Upper lobe of right lung (tissue), 1 donor: ENCODE measurements around the gene FGF22. TPM values are rescaled to one million over a fixed set of nuclear protein-coding genes. Genes with fewer than 3 reads are reported as not detected.
"Not testable (repeated sequence)": the region's sequence is repeated elsewhere in the genome, so short reads cannot be mapped to it uniquely, and the experiment has no call there.

Experiments
- ATAC-seq: fragments of 200-7000 bp; cut with Tn5 transposase; one replicate; pipeline ENCODE4 v1.9.1; 2020; ENCODE audit warnings: mild to moderate bottlenecking, moderate library complexity
- DNase-seq: peaks from one replicate; pipeline ENCODE4 v3.0.0-alpha.2; 2020
- H3K27ac ChIP-seq: fragments of 200-600 bp; one replicate; pipeline ENCODE4 v1.8.0; 2022
- H3K27me3 ChIP-seq: fragments of 200-600 bp; one replicate; pipeline ENCODE4 v1.8.0; 2022; ENCODE audit warnings: mild to moderate bottlenecking
- H3K36me3 ChIP-seq: fragments of 200-600 bp; one replicate; pipeline ENCODE4 v1.8.0; 2022
- H3K4me1 ChIP-seq: fragments of 200-600 bp; one replicate; pipeline ENCODE4 v1.8.0; 2022
- H3K4me3 ChIP-seq: fragments of 200-600 bp; one replicate; pipeline ENCODE4 v1.8.0; 2022; ENCODE audit warnings: mild to moderate bottlenecking
- H3K9me3 ChIP-seq: fragments of 200-600 bp; one replicate; pipeline ENCODE4 v1.8.0; 2022
- intact Hi-C: fragments of 100-400 bp; cut with DNase I; formaldehyde crosslinking; loops from one replicate; pipeline ENCODE4 v1.11.0; 2022
- total RNA-seq: library from RNA; stranded (reverse); fragmentation: NEBNext Ultra II Directional; extraction: Animal tissue kit (Norgen Biotek cat#: 25700); gene quantifications from one replicate; pipeline ENCODE4 v1.2.1, GENCODE V29; 2021
- TF ChIP-seq, protein P1 (sequence below): fragments of 200-600 bp; IDR thresholded peaks from one replicate; pipeline ENCODE4 v1.8.0; 2022; ENCODE audit warnings: antibody characterized with exemption
- donor health status: DM: no; HTN: yes; CAD: no; lungs with severe emphysema.

Gene FGF22
- total RNA-seq, 1 donor from 2014 or later, result 0.52 TPM

DNA sequence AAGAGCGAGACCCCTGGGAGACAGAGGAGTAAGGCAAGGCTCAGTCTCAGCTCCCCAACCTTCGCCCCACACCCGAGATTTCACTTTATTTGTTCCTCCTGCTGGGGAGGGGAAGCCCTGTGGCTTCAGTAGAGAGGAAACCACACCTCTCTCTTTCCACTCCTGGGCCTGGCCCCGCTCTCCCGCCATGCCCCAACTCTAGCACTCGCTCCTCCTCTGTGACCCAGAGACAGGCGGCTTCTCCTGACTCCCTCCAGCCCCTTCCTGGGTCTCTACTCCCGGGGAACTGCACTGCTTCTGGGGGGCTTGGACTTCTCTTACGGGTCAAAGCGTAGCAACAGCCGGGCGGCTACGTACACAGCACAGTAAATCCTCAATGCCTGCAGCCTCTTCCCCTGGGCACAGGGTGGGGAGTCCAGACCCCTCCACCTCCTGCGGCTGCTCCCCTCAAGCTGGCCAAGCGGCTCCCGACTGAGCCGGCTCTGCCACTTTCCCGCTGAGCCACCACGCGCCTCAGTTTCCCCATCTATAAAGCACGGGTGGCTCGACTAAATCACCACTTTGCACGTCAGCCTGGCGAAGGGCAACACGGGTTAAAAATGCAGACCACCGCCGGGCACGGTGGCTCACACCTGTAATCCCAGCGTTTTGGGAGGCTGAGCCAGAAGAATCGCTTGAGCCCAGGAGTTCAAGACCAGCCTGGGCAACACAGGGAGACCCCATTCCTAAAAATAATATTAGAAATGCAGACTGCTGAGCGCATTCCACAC lies 21.9 kb downstream of the FGF22 start:
- Histone ChIP-seq H3K9me3 (no peaks in the 10 kb centered on the region), H3K4me1 (peaks cover 60% of the 10 kb centered on the region), H3K4me3 (peak overlapping the region; percentile 92), H3K36me3 (no peaks in the 10 kb centered on the region), H3K27ac (peak overlapping the region; percentile 87), H3K27me3 (no peaks in the 10 kb centered on the region)
- intact Hi-C loops, result no loop called here
- ATAC-seq (peak; percentile 21), DNase-seq (no peak)
- TF ChIP-seq, protein P1, sequence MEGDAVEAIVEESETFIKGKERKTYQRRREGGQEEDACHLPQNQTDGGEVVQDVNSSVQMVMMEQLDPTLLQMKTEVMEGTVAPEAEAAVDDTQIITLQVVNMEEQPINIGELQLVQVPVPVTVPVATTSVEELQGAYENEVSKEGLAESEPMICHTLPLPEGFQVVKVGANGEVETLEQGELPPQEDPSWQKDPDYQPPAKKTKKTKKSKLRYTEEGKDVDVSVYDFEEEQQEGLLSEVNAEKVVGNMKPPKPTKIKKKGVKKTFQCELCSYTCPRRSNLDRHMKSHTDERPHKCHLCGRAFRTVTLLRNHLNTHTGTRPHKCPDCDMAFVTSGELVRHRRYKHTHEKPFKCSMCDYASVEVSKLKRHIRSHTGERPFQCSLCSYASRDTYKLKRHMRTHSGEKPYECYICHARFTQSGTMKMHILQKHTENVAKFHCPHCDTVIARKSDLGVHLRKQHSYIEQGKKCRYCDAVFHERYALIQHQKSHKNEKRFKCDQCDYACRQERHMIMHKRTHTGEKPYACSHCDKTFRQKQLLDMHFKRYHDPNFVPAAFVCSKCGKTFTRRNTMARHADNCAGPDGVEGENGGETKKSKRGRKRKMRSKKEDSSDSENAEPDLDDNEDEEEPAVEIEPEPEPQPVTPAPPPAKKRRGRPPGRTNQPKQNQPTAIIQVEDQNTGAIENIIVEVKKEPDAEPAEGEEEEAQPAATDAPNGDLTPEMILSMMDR, result no peak

GRCh38 chr19:662207-662961 lies 22.7 kb downstream of the FGF22 start:
- TF ChIP-seq, protein P1, result no peak
- H3K36me3 ChIP-seq, result no peaks in the 10 kb centered on the region
- DNase-seq (peak; percentile 84), ATAC-seq (peak; percentile 7)
- no peaks in the 10 kb centered on the region for H3K27me3 ChIP-seq
- intact Hi-C loops, result no loop called here
- H3K4me1 ChIP-seq, result peaks cover 60% of the 10 kb centered on the region
- peak overlapping the region; percentile 87 for H3K27ac ChIP-seq
- H3K9me3 ChIP-seq, result no peaks in the 10 kb centered on the region
- H3K4me3 ChIP-seq, result peak overlapping the region; percentile 92

GRCh38 chr19:662962-663681 lies 23.4 kb downstream of the FGF22 start, which contains the start of gene RNF126:
Gene RNF126 (minus strand): TSS chr19:663214. CDS start chr19:663121, 93 bp downstream.
- TF ChIP-seq, protein P1, result no peak
- no peaks in the 10 kb centered on the region for H3K9me3 ChIP-seq
- peak; percentile 96 for DNase-seq
- peak; percentile 90 for ATAC-seq
- H3K36me3 ChIP-seq, result no peaks in the 10 kb centered on the region
- H3K4me1 ChIP-seq, result peaks cover 57% of the 10 kb centered on the region
- H3K4me3 ChIP-seq, result peak within 1 kb of the TSS; percentile 92
- intact Hi-C loops, result no loop called here
- peak within 1 kb of the TSS; percentile 89 for H3K27ac ChIP-seq
- H3K27me3 ChIP-seq, result no peaks in the 10 kb centered on the region

GRCh38 chr19:663682-664117 lies 24.0 kb downstream of the FGF22 start:
- no peaks in the 10 kb centered on the region for H3K9me3 ChIP-seq
- H3K27me3 ChIP-seq, result no peaks in the 10 kb centered on the region
- DNase-seq (no peak), ATAC-seq (no peak)
- peaks cover 52% of the 10 kb centered on the region for H3K4me1 ChIP-seq
- TF ChIP-seq, protein P1, result no peak
- intact Hi-C loops, result loop anchor here (2.0 kb wide), 1 partner anchor 71 kb away; no protein-coding TSS in a partner anchor
- H3K27ac ChIP-seq, result peak overlapping the region; percentile 89
- H3K4me3 ChIP-seq, result peak overlapping the region; percentile 92
- no peaks in the 10 kb centered on the region for H3K36me3 ChIP-seq

DNA sequence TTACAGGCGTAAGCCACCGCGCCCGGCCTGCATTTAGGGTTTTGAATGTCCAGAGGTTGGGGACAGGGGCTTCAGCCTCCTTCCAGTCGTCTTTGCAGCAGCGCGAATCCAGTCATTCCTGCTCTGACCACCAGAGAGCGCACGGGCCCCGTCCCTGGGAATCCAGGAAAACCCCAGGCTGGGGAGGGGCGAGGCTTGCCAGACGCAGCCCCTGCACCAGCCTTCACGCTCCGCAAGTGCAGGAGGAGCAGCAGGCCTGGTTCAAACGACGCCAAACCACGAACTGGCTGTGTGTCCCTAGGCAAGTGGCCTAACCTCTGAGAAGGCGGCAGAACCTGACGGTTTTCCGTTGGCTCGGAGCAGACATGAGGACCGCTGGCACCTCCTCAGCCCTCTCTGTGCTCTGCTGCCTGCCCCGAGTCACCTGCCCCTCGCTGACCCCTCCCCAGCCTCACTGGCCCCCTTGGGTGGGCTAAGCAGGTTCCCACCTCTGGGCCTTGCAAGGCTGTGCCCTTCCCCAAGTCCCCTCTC lies 25.3 kb downstream of the FGF22 start:
- no peaks in the 10 kb centered on the region for H3K9me3 ChIP-seq
- peaks cover 39% of the 10 kb centered on the region for H3K4me1 ChIP-seq
- no peaks in the 10 kb centered on the region for H3K27me3 ChIP-seq
- TF ChIP-seq, protein P1, result peak; percentile 92
- no peaks in the 10 kb centered on the region for H3K36me3 ChIP-seq
- no peak overlapping the region for H3K4me3 ChIP-seq
- intact Hi-C loops, result loop anchor here (2.0 kb wide), 1 partner anchor 70 kb away; no protein-coding TSS in a partner anchor
- DNase-seq (peak; percentile 90), ATAC-seq (peak; percentile 61)
- H3K27ac ChIP-seq, result no peak overlapping the region

DNA sequence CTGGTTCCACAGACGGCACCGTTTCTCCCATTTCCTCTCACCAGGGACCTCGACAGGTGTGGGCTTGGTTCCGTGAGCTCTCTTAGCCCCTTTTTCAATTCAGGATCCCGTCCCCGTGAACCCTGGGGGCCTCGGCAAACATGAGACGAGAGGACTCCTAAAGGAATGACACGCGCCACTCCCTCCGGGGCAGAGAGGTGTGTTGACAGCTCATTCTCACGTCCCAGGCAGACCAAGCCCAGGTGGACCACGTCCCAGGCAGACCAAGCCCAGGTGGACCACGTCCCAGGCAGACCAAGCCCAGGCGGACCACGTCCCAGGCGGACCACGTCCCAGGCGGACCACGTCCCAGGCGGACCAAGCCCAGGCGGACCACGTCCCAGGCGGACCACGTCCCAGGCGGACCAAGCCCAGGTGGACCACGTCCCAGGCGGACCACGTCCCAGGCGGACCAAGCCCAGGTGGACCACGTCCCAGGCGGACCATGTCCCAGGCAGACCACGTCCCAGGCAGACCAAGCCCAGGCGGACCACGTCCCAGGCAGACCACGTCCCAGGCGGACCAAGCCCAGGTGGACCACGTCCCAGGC lies 27.4 kb downstream of the FGF22 start:
- DNase-seq, H3K9me3 ChIP-seq, ATAC-seq, H3K4me3 ChIP-seq, H3K27ac ChIP-seq, intact Hi-C loops, H3K27me3 ChIP-seq, H3K36me3 ChIP-seq: not testable (repeated sequence)
- H3K4me1 ChIP-seq, result peaks cover 19% of the 10 kb centered on the region

- H3K36me3 ChIP-seq, H3K27ac ChIP-seq, H3K27me3 ChIP-seq, ATAC-seq, H3K9me3 ChIP-seq, DNase-seq, H3K4me3 ChIP-seq, intact Hi-C loops: not testable (repeated sequence)
- H3K4me1 ChIP-seq, result peaks cover 14% of the 10 kb centered on the region
These were observed 29.2 kb downstream of the FGF22 start for GRCh38 chr19:668675-669434.
